NCI-H1694 treated with DMSO at 0.1 percent for 48 hours (cell line): Measurements from ENCODE around the gene NAAA.
"Not testable (repeated sequence)": the region's sequence is repeated elsewhere in the genome, so short reads cannot be mapped to it uniquely, and the experiment has no call there.

Experiments
- DNase-seq: peaks from one replicate; lab custom pipeline; 2025; lab: John Stamatoyannopoulos, UW

The NAAA gene

GRCh38 chr4:75940692-75941253, at the start of gene NAAA:
Gene NAAA, minus strand, starts transcription at chr4:75941013. Its CDS starts 64 bp downstream, at chr4:75940949.
- DNase-seq, result peak; percentile 42

DNA sequence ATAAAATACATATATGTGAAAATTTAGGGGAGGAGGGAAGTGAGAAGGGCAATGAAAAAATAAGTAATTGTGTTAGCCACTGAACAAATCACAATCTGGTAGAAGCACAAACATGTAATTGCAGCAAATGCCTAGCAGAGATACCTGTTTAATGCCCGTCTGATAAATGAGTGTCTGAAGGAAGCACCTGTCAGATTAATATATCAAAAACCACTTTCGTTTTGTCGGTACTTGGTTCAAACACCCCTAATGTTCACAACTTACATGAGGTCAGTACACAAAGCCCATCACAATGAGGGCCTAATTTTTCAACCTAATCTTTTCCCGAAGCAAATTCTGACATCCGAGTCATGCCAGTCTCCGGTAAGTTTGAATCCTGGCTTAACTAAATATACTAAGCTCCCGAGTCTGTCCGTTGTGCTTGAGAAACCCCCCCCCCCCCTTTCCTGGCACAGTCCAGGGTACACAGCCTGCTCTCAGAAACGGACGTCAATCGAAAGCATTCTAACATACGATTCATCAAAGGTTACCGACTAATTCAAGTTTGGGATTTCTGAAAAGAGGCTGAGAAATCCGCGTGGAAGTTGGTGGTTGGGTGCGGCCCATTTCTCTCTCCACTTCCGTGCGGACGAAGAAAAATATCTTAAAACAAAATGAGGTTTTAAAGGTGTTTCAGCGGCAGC, 49.2 kb upstream of the NAAA start:
- no peak for DNase-seq

- DNase-seq, result no peak
These were observed 44.3 kb upstream of the NAAA start for GRCh38 chr4:75985116-75985515.

GRCh38 chr4:75980576-75980975, 39.8 kb upstream of the NAAA start:
- DNase-seq, result no peak

DNA sequence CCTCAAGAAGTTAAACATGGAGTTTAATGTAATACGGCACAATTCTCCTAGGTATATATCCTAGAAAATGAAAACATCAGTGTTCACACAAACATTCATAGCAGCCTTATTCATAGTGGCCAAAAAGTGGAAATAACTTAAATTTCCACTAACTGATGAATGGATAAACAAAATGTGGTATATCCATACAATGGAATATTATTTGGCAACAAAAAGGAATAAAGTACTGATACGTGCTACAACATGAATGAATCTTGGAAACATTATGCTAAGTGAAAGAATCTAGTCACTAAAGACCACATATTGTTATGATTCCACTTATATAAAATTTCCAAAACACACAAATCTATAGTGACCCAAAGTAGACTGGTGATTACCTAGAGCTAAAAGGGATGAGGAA, 35.4 kb upstream of the NAAA start:
- DNase-seq, result no peak

GRCh38 chr4:75973766-75974165, 33.0 kb upstream of the NAAA start:
- DNase-seq, result no peak

DNA sequence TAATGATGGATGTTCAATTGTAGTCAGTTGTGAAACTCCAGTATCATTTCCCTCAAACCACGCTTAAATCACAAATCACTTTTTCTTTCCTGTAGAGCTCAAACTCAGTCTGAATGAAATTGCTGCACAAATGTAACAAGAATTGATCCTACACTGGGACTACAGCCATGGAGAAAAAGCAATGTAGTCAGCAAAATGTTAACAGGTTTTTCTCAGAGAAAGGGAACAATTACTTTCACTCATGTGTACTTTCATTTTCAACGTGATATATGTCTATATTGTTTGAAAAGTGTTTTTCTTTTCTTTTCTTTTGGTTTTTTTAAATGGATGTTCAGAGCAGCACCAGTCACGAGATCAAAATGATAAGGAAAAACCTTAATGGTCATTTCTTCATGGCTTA, 27.3 kb upstream of the NAAA start:
- no peak for DNase-seq

DNA sequence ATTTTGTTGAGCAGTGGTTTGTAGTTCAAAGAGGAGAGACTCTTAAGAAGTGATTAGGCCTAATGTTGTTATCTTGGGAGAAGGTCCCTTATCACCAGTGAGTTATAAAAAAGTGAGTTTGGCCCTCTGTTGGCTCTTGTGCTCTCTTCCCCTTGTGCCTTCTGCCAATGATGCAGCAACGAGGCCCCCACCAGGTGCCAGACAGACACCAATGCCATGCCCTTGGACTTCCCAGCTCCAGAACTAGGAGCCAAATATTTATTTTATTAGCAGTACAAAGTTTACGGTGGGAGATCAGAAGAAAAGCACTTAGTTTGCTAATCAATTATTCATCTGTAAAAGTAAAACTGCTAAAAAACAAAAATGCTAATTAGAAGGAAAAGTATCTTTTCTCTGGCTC, 22.7 kb upstream of the NAAA start:
- no peak for DNase-seq

- not testable (repeated sequence) for DNase-seq
These were observed 21.3 kb upstream of the NAAA start for GRCh38 chr4:75962072-75962471.

GRCh38 chr4:75958546-75958945, 17.7 kb upstream of the NAAA start:
- not testable (repeated sequence) for DNase-seq

DNA sequence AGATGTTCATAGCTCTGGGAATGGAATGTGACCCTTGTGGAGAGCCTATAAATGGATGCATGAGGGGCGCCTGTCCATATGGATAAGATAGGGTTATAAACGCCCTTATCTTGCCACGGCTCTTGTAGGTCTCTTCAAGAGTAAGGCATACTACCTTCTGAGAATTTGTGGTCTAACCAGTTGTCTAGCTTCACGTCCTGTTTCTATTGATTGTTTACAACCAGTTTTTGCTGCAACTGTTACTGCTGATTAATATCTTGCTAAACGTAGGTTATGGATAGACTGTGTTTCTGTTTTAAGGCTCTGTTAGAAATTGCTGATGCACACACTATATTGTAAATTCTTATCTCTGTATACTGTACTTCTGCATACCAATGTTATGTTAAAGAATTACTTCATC, 14.0 kb upstream of the NAAA start:
- DNase-seq, result not testable (repeated sequence)

DNA sequence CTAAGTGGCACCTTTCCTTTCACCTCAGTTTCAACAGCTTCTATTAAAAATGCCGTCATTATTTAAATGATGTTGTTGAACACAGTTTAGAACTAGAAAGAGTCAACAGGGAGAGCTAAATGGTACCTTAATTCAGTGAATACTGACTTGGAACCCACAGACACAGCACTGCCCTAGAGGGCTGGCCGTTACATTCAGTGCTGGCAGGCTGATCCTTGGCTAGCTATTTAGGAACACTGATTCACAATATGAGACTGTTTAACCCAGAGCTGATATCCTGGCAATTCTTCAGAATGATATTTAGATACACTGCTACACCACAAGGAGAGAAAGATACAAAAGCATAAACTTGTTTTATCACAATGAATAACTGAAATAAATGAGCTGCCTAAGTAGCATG, 12.7 kb upstream of the NAAA start:
- no peak for DNase-seq

- DNase-seq, result no peak
These were observed 9.5 kb upstream of the NAAA start for GRCh38 chr4:75950213-75950815.

GRCh38 chr4:75948822-75949444, 8.1 kb upstream of the NAAA start:
- no peak for DNase-seq

GRCh38 chr4:75939890-75940691, 722 bp downstream of the NAAA start:
- no peak for DNase-seq

DNA sequence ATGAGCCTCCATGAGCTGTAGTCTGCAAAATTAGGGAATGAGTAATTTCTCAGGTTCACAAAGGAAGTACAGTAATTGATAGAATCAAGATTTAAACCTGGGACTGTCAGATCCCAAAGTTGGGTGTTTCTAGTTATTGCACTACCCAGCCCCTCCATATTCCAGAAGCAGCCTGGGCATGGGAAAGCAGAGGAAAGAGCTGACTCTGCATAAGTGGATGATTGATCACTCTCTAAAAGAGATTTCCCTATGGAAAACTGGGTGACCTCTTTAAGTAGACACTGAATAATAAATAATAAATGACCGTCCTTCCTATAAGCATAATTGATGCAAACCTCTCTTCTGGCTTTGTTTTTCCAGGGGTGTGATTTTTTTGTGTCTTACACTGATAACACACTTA, 5.2 kb downstream of the NAAA start:
- DNase-seq, result no peak

DNA sequence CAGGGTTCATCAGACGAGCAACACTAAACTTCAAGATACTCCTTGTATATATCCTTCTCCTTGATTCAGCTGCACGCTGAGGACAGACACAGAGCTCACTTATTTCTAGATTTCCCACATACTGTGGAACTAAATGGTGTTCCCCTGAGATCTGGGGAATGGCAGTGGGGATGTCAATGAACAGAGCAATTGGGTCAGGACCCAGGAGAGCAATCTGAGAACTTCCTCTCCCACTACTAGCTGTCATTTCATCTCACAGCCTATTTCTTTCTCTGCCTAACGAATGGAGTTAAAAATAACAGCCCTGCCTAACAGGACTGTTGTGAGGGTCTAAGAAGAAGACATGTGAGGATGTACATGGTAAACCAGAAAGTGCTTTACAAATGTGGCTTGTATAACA, 10.7 kb downstream of the NAAA start:
- DNase-seq, result no peak

GRCh38 chr4:75924916-75925315, 15.9 kb downstream of the NAAA start:
- not testable (repeated sequence) for DNase-seq

- DNase-seq, result no peak
These were observed 16.4 kb downstream of the NAAA start for GRCh38 chr4:75924309-75924827.

DNA sequence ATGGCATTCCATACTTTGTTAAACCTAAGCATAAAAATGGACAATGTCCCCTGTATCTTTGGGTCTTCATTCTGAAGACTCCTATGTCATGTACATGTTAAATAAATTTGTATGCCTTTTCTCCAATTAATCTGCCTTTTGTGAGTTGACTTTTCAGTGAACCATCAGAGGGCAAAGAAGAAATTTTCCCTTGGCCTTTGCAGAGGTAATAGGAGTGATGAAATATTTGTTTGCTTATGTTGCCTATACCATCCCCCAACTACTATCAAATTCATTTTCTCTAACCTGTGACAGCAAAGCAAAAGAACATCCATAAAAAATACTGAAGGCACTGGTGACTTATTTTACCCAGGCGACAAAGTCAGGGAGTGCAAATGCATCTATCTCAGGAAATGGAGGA, 18.2 kb downstream of the NAAA start:
- no peak for DNase-seq

DNA sequence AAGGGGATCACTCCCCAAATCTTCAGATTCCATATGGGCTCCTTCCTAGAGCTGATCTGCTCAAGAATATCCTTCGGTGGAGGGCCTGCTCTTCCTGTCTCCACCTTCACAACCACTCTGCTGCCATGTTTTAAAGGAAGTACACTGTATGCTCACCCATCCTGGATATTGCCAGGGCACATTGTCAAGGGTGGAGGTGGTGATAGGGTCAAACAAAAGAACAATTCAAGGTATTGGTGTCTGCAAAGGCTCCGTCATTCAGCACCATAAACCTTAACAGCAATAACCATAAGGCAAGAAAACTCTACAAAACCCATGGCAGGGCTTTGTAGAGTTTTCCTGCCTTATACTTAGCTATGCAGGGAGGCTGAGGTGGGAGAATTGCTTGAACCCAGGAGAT, 18.9 kb downstream of the NAAA start:
- no peak for DNase-seq

DNA sequence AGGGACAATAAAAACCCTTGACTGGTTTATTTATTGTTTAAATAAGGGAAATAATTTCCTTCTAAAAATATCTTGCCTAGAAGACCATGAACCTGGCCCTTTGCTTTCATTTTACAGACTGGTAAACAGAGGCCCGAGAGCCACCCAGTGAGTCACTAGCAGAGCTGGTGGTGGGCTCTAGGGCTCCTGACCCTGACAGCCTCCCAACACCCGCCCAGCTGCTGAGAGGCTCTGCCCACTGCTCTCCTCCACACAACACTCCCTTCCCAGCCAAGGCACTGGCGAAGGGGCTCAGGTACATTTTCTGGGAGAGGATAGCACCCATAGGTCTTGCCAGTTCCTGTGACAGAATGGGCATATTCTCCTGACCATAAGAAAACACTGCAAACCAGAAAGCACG, 20.5 kb downstream of the NAAA start:
- DNase-seq, result no peak
